ENCODE measurements around the gene BZW1. TPM values are rescaled to one million over a fixed set of nuclear protein-coding genes. Genes with fewer than 3 reads are reported as not detected.

Gene BZW1
- total and polyA plus RNA-seq, 2 experiments from 2014 or later = 118 to 323 TPM

DNA sequence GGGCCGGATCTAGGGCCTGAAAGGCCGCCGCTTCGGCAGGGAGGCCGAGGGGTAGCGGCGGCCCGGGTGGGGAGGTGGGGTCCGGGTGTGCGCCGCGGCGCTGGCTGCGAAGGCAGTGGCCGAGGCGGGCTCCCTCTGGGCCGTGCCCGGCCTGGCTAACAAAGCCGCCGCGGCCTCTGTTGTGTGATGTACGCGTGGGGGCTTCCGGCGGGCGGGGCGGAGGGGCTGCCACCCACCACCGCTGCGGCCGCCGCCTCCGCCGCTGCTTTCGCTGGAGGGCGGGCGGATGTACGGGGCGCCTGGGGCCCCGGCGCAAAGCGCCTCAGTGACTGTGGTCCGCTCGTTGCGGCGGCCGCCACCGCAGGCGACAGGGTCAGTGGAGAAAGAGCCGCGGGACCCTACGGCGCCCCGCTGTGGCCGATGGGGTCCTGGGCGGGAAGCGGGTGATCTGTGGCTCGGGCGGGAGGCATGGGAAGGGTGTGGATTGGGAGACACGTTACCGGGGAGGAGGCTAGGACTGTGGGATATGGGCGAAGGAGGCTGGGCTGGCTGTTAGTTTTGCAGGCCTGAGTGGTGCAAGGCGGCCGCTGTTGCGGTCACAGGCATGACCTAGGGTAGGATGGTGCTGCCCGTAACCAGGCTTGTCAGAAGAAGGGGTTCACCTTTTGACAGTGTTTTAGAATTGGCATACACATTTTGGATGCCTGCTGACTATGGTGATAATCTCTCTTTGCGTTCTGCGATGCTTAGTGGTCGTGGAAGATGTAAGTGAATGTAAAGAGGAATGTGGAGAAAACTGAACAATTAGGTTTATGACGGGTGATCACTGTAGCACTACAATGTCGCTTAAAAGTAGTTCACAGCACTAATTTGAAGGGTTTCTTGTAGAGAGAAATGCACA is 662 bp downstream of the BZW1 start:
- Histone ChIP-seq H3K27me3 (ENCODE audit: insufficient read depth) (no peaks in the 10 kb centered on the region), H3K79me2 (replicated peaks; ENCODE audit: insufficient read depth) (peaks cover 47% of the 10 kb centered on the region), H3K4me2 (peak overlapping the region; percentile 93), H3K4me3 (peak overlapping the region; percentile 92), H3F3A (replicated peaks; ENCODE audit: low read depth) (peaks cover 4% of the 10 kb centered on the region; the same call in 1 of the 2 replicates), H3K27ac (ENCODE audit: low read depth) (peak overlapping the region; percentile 98), H3K4me1 (ENCODE audit: insufficient read depth) (peaks cover 18% of the 10 kb centered on the region), H3K9me2 (ENCODE audit: insufficient read depth) (no peaks in the 10 kb centered on the region), H4K20me1 (replicated peaks; ENCODE audit: insufficient read depth) (peaks cover 25% of the 10 kb centered on the region), H3K36me3 (ENCODE audit: insufficient read depth) (peaks cover 43% of the 10 kb centered on the region), H2AFZ (no peak overlapping the region)
- ATAC-seq (peak; percentile 45), DNase-seq (ENCODE audit: low spot score) (peak; percentile 60)
- Mint-ChIP-seq H3K9me3 (no peaks in the 10 kb centered on the region), H3K27me3 (ENCODE audit: insufficient read depth, low read depth, poor library complexity) (peaks cover 13% of the 10 kb centered on the region), H3K4me1 (peaks cover 20% of the 10 kb centered on the region), H3K4me3 (peak overlapping the region; percentile 98), H3K27ac (peak overlapping the region; percentile 98), H3K36me3 (ENCODE audit: low read depth) (peaks cover 51% of the 10 kb centered on the region)
- TF ChIP-seq, protein P1, sequence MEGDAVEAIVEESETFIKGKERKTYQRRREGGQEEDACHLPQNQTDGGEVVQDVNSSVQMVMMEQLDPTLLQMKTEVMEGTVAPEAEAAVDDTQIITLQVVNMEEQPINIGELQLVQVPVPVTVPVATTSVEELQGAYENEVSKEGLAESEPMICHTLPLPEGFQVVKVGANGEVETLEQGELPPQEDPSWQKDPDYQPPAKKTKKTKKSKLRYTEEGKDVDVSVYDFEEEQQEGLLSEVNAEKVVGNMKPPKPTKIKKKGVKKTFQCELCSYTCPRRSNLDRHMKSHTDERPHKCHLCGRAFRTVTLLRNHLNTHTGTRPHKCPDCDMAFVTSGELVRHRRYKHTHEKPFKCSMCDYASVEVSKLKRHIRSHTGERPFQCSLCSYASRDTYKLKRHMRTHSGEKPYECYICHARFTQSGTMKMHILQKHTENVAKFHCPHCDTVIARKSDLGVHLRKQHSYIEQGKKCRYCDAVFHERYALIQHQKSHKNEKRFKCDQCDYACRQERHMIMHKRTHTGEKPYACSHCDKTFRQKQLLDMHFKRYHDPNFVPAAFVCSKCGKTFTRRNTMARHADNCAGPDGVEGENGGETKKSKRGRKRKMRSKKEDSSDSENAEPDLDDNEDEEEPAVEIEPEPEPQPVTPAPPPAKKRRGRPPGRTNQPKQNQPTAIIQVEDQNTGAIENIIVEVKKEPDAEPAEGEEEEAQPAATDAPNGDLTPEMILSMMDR (conservative IDR thresholded peaks at IDR 0.05; ENCODE audit: low read depth in 2 of 2) = peak in 1 of 2 experiments; percentile 60; a peak in 2 of 4 replicates
- TF ChIP-seq STAT1 (IDR thresholded peaks at IDR 0.05; ENCODE audit: unreplicated experiment) = no peak
- no peak for TF ChIP-seq JUNB (IDR thresholded peaks at IDR 0.05; ENCODE audit: unreplicated experiment)
- no peak for TF ChIP-seq EZH2 (IDR thresholded peaks at IDR 0.05; ENCODE audit: low read depth, unreplicated experiment)
- 0 out of 2 replicates have a peak, but pooled peaks have one; percentile 7 for TF ChIP-seq CREB1 (CRISPR knock-in tag; IDR thresholded peaks at IDR 0.05; ENCODE audit: low read depth)
- TF ChIP-seq POLR2AphosphoS5 (IDR thresholded peaks at IDR 0.05; ENCODE audit: low read depth) = no peak
- no peak for TF ChIP-seq ZNF114 (CRISPR knock-in tag; IDR thresholded peaks at IDR 0.05)

DNA sequence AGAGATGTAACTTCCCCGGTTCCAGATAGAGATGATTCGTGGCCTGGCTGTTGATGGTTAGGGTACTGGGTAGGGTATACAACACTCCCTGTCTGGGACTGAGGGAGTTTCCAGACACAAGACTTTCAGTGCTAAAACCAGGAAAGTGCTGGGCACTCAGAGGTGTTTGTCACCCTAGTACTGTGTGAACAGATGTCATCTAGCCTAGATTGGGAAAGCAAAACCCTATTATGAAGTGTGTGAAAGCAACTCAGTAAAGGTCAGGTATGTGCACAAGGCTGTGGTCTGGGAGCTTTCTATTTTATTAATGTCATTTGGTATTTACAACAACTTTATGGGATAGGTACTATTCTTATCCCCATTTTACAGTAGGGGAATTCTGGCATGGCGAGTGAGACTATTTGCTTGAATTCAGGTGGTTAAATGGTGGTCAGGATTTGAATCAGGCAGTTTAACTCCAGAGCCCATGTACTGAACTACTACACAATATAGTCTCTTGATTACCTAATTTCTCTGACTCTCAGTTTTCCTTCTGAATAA is 2.6 kb downstream of the BZW1 start:
- peak overlapping the region; percentile 68; the same call in 1 of the 2 replicates for H3K27ac ChIP-seq (ENCODE audit: low read depth)
- no peaks in the 10 kb centered on the region for H3K27me3 ChIP-seq (ENCODE audit: insufficient read depth)
- DNase-seq (ENCODE audit: low spot score) (no peak), ATAC-seq (no peak)
- H2AFZ ChIP-seq = no peak overlapping the region
- Mint-ChIP-seq H3K4me3 (no peak overlapping the region), H3K27me3 (ENCODE audit: insufficient read depth, low read depth, poor library complexity) (peaks cover 13% of the 10 kb centered on the region), H3K27ac (no peak overlapping the region), H3K4me1 (peaks cover 20% of the 10 kb centered on the region), H3K36me3 (ENCODE audit: low read depth) (peaks cover 71% of the 10 kb centered on the region), H3K9me3 (no peaks in the 10 kb centered on the region)
- peaks cover 47% of the 10 kb centered on the region for H3K79me2 ChIP-seq (replicated peaks; ENCODE audit: insufficient read depth)
- H3K4me3 ChIP-seq = no peak overlapping the region
- peaks cover 62% of the 10 kb centered on the region for H3K36me3 ChIP-seq (ENCODE audit: insufficient read depth)
- no peak overlapping the region for H3K4me2 ChIP-seq
- TF ChIP-seq STAT1 (IDR thresholded peaks at IDR 0.05; ENCODE audit: unreplicated experiment) = no peak
- TF ChIP-seq ZNF114 (CRISPR knock-in tag; IDR thresholded peaks at IDR 0.05) = no peak
- TF ChIP-seq, protein P2, sequence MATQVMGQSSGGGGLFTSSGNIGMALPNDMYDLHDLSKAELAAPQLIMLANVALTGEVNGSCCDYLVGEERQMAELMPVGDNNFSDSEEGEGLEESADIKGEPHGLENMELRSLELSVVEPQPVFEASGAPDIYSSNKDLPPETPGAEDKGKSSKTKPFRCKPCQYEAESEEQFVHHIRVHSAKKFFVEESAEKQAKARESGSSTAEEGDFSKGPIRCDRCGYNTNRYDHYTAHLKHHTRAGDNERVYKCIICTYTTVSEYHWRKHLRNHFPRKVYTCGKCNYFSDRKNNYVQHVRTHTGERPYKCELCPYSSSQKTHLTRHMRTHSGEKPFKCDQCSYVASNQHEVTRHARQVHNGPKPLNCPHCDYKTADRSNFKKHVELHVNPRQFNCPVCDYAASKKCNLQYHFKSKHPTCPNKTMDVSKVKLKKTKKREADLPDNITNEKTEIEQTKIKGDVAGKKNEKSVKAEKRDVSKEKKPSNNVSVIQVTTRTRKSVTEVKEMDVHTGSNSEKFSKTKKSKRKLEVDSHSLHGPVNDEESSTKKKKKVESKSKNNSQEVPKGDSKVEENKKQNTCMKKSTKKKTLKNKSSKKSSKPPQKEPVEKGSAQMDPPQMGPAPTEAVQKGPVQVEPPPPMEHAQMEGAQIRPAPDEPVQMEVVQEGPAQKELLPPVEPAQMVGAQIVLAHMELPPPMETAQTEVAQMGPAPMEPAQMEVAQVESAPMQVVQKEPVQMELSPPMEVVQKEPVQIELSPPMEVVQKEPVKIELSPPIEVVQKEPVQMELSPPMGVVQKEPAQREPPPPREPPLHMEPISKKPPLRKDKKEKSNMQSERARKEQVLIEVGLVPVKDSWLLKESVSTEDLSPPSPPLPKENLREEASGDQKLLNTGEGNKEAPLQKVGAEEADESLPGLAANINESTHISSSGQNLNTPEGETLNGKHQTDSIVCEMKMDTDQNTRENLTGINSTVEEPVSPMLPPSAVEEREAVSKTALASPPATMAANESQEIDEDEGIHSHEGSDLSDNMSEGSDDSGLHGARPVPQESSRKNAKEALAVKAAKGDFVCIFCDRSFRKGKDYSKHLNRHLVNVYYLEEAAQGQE (IDR thresholded peaks at IDR 0.05; ENCODE audit: unreplicated experiment) = no peak
- TF ChIP-seq, protein P1 (conservative IDR thresholded peaks at IDR 0.05; ENCODE audit: low read depth in 2 of 2) = no peak
- TF ChIP-seq CREB1 (CRISPR knock-in tag; IDR thresholded peaks at IDR 0.05; ENCODE audit: low read depth) = no peak
- TF ChIP-seq NANOG (IDR thresholded peaks at IDR 0.05; ENCODE audit: borderline replicate concordance) = no peak
- no peak for TF ChIP-seq POLR2AphosphoS5 (IDR thresholded peaks at IDR 0.05; ENCODE audit: low read depth)
- TF ChIP-seq, protein P3, sequence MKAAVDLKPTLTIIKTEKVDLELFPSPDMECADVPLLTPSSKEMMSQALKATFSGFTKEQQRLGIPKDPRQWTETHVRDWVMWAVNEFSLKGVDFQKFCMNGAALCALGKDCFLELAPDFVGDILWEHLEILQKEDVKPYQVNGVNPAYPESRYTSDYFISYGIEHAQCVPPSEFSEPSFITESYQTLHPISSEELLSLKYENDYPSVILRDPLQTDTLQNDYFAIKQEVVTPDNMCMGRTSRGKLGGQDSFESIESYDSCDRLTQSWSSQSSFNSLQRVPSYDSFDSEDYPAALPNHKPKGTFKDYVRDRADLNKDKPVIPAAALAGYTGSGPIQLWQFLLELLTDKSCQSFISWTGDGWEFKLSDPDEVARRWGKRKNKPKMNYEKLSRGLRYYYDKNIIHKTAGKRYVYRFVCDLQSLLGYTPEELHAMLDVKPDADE (IDR thresholded peaks at IDR 0.05) = no peak
- no peak for TF ChIP-seq ZNF331 (CRISPR knock-in tag; IDR thresholded peaks at IDR 0.05; ENCODE audit: low read depth)
- peaks cover 18% of the 10 kb centered on the region for H3K4me1 ChIP-seq (ENCODE audit: insufficient read depth)
- no peaks in the 10 kb centered on the region for H3K9me2 ChIP-seq (ENCODE audit: insufficient read depth)
- peaks cover 4% of the 10 kb centered on the region; the same call in 1 of the 2 replicates for H3F3A ChIP-seq (replicated peaks; ENCODE audit: low read depth)
- peaks cover 25% of the 10 kb centered on the region for H4K20me1 ChIP-seq (replicated peaks; ENCODE audit: insufficient read depth)

Measured in GM23338 (cell line).